ENCODE data around the gene CYP46A1.

Gene CYP46A1

GRCh38 chr14:99644723-99645544 lies 39.2 kb upstream of the CYP46A1 start, which contains the start of gene HHIPL1:
Gene HHIPL1, plus strand, starts transcription at chr14:99645129. Its CDS starts 79 bp downstream, at chr14:99645208.
- TF ChIP-seq CTCF (IDR thresholded peaks at IDR 0.05; ENCODE audit: extremely low read depth, missing control alignments) = no peak
- no peak for DNase-seq (ENCODE audit: low spot score)

GRCh38 chr14:99645545-99646505 lies 38.3 kb upstream of the CYP46A1 start:
- TF ChIP-seq CTCF (IDR thresholded peaks at IDR 0.05; ENCODE audit: extremely low read depth, missing control alignments) = no peak
- DNase-seq (ENCODE audit: low spot score) = no peak

- no peak for DNase-seq (ENCODE audit: low spot score)
- TF ChIP-seq CTCF (IDR thresholded peaks at IDR 0.05; ENCODE audit: extremely low read depth, missing control alignments) = no peak
Measured at GRCh38 chr14:99647411-99647810, 36.7 kb upstream of the CYP46A1 start.

- no peak for DNase-seq (ENCODE audit: low spot score)
- TF ChIP-seq CTCF (IDR thresholded peaks at IDR 0.05; ENCODE audit: extremely low read depth, missing control alignments) = no peak
Measured at GRCh38 chr14:99648027-99648784, 35.9 kb upstream of the CYP46A1 start.

GRCh38 chr14:99649219-99649618 lies 34.9 kb upstream of the CYP46A1 start:
- no peak for DNase-seq (ENCODE audit: low spot score)
- TF ChIP-seq CTCF (IDR thresholded peaks at IDR 0.05; ENCODE audit: extremely low read depth, missing control alignments) = no peak

GRCh38 chr14:99649643-99650042 lies 34.5 kb upstream of the CYP46A1 start:
- no peak for DNase-seq (ENCODE audit: low spot score)
- no peak for TF ChIP-seq CTCF (IDR thresholded peaks at IDR 0.05; ENCODE audit: extremely low read depth, missing control alignments)

Data from GM20000 (cell line).